ENCODE measurements around the gene CDH13. TPM values are rescaled to one million over a fixed set of nuclear protein-coding genes. Genes with fewer than 3 reads are reported as not detected.

The CDH13 gene
- total and polyA plus RNA-seq, 10 of the 15 experiments (the other 5 are each of a cell fraction or from before 2014, with no cell fraction given): under 0.01 to 0.05 TPM; not detected in 8

DNA sequence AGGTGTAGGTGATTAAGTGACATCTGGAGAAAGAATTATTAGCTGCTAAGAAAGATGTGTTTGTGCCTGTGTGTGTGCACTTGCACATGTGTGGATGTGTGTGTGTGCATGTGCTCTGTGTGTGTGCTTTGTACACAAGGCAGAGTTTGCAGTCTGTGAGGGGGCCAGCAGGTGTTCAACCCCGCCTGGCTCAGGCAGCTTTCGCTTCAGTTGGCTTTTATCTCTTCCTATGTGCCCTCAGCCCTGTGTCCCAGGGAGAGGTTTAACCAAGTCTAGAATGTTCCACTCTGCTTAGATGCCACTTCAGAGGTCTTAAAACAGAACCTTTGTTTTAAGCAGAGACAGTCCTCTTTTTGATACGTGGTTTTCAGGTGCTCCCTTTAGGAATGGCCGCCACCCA lies 58.8 kb downstream of the CDH13 start (continued):
- TF ChIP-seq, protein P1, sequence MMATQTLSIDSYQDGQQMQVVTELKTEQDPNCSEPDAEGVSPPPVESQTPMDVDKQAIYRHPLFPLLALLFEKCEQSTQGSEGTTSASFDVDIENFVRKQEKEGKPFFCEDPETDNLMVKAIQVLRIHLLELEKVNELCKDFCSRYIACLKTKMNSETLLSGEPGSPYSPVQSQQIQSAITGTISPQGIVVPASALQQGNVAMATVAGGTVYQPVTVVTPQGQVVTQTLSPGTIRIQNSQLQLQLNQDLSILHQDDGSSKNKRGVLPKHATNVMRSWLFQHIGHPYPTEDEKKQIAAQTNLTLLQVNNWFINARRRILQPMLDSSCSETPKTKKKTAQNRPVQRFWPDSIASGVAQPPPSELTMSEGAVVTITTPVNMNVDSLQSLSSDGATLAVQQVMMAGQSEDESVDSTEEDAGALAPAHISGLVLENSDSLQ (IDR thresholded peaks at IDR 0.05): no peak
- TF ChIP-seq SUZ12 (IDR thresholded peaks at IDR 0.05; ENCODE audit: unreplicated experiment): no peak

DNA sequence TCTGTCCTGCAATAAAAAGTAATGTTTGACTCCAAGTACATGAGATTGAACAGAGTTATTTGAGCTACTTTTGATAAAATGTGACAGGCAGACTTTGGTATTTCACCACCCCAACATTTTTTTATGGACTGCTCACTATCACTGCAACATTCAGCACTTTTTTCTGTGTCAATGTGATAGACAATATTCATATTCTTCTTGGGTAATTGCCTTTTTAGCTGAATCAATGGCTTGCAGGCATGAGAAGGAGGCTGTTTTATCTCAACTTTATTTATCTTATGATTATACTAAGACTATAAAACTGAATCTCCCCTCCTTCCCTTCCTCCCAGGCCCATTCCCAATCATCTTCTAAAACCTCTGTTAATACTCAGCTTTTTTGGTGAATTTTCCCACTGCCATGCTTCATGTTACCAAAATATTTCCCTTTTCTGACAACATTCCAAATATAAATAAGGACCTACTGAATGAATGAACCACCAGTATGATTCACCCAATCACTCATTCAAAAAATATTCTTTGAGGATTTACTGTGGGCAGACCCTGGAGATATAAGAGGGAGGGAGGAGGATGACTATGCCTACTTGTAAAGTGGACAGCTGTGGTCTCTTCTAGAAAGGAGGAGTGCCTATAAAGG lies 67.6 kb downstream of the CDH13 start:
- no TSS peak for BruUV-seq (replicated peaks)
- intact Hi-C loops (cut with micrococcal nuclease; ENCODE audit: unreplicated experiment): no loop called here

More for the DNA sequence above, 67.6 kb downstream of the CDH13 start:
- Histone ChIP-seq H3K9ac (ENCODE audit: control insufficient read depth, insufficient read depth, low read length) (no peak overlapping the region), H2AFZ (ENCODE audit: control insufficient read depth, low read depth, low read length) (no peak overlapping the region), H3K9me3 (replicated peaks; ENCODE audit: control insufficient read depth, insufficient read depth, low read length) (no peaks in the 10 kb centered on the region), H3K4me3 (no peak overlapping the region), H3K36me3 (ENCODE audit: control insufficient read depth in 2 of 2, insufficient read depth in 2 of 2, low read length in 1 of 2) (no peaks in the 10 kb centered on the region), H4K20me1 (ENCODE audit: control insufficient read depth, insufficient read depth) (no peaks in the 10 kb centered on the region), H3K79me2 (ENCODE audit: control insufficient read depth, insufficient read depth, low read length) (no peaks in the 10 kb centered on the region), H3K4me1 (ENCODE audit: control insufficient read depth, insufficient read depth, low read length) (no peaks in the 10 kb centered on the region), H3K27ac (ENCODE audit: control insufficient read depth, insufficient read depth) (no peak overlapping the region), H3K27me3 (replicated peaks in 1 of 2; ENCODE audit: control insufficient read depth in 2 of 2, insufficient read depth in 2 of 2, low read length in 1 of 2) (no peaks in the 10 kb centered on the region), H3K4me2 (ENCODE audit: control insufficient read depth, insufficient read depth) (no peak overlapping the region)
- FAIRE-seq: no peak
- DNase-seq (ENCODE audit: low read depth, low spot score): no peak
- ChIA-PET RAD21 (ENCODE audit: unreplicated experiment) (no interaction called here), CTCF (interaction anchor here (0.6 kb wide), 1 partner anchor 23 kb away, joined by 3 read pairs; no protein-coding TSS in a partner anchor), POLR2A (no interaction called here), SMC1A (ENCODE audit: uncharacterized antibody, unreplicated experiment) (interaction anchor here (0.8 kb wide), 1 partner anchor 40 kb away, joined by 3 read pairs; no protein-coding TSS in a partner anchor)
- in situ Hi-C loops (cut with MboI): no loop called here
- ATAC-seq: no peak
- TF ChIP-seq ESRRA (IDR thresholded peaks at IDR 0.05; ENCODE audit: low read length) (no peak), TCF12 (IDR thresholded peaks at IDR 0.05; ENCODE audit: low read depth, low read length) (no peak), MTA3 (IDR thresholded peaks at IDR 0.05; ENCODE audit: borderline replicate concordance, low read length) (no peak), TBL1XR1 (IDR thresholded peaks at IDR 0.05; ENCODE audit: low read depth, low read length) (no peak), TAF1 (IDR thresholded peaks at IDR 0.05; ENCODE audit: borderline replicate concordance, low read depth, low read length) (no peak), SP1 (IDR thresholded peaks at IDR 0.05; ENCODE audit: low read depth, low read length) (no peak), CHD1 (IDR thresholded peaks at IDR 0.05; ENCODE audit: low read depth, low read length) (no peak), BACH1 (IDR thresholded peaks at IDR 0.05; ENCODE audit: borderline replicate concordance) (no peak)
- TF ChIP-seq, protein P2, sequence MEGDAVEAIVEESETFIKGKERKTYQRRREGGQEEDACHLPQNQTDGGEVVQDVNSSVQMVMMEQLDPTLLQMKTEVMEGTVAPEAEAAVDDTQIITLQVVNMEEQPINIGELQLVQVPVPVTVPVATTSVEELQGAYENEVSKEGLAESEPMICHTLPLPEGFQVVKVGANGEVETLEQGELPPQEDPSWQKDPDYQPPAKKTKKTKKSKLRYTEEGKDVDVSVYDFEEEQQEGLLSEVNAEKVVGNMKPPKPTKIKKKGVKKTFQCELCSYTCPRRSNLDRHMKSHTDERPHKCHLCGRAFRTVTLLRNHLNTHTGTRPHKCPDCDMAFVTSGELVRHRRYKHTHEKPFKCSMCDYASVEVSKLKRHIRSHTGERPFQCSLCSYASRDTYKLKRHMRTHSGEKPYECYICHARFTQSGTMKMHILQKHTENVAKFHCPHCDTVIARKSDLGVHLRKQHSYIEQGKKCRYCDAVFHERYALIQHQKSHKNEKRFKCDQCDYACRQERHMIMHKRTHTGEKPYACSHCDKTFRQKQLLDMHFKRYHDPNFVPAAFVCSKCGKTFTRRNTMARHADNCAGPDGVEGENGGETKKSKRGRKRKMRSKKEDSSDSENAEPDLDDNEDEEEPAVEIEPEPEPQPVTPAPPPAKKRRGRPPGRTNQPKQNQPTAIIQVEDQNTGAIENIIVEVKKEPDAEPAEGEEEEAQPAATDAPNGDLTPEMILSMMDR (IDR thresholded peaks at IDR 0.05 in 2 of 3, conservative IDR thresholded peaks at IDR 0.05 in 1 of 3; ENCODE audit: control insufficient read depth in 2 of 3, extremely low read depth in 1 of 3, insufficient read depth in 1 of 3, low read depth in 3 of 3, low read length in 3 of 3): no peak
- TF ChIP-seq, protein P3, sequence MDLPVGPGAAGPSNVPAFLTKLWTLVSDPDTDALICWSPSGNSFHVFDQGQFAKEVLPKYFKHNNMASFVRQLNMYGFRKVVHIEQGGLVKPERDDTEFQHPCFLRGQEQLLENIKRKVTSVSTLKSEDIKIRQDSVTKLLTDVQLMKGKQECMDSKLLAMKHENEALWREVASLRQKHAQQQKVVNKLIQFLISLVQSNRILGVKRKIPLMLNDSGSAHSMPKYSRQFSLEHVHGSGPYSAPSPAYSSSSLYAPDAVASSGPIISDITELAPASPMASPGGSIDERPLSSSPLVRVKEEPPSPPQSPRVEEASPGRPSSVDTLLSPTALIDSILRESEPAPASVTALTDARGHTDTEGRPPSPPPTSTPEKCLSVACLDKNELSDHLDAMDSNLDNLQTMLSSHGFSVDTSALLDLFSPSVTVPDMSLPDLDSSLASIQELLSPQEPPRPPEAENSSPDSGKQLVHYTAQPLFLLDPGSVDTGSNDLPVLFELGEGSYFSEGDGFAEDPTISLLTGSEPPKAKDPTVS (IDR thresholded peaks at IDR 0.05; ENCODE audit: low read depth, low read length): no peak
